ENCODE measurements around the gene STMN1.

DNA sequence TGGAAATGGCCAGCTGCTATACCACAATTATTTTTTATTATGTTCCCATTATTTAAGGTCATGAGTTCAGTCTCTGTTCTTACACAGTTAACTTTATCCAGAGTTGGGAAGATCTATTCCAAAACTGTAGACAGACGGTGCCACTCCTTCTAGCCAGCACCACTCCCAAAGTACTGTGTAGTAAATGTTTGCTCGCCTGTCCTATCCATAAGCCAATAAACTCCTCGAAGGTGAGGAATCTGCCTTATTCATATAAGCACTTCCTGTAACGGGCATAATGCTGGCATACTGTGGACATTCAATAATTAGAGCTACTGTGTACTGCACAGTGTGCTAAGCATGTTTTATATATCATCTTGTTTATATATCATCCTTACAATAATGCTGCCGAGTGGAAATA, 26.1 kb upstream of the STMN1 start:
- TF ChIP-seq POLR2AphosphoS5 (IDR thresholded peaks at IDR 0.05) (no peak), EP300 (IDR thresholded peaks at IDR 0.05) (no peak), POLR2A (IDR thresholded peaks at IDR 0.05) (no peak)
- TF ChIP-seq, protein P1, sequence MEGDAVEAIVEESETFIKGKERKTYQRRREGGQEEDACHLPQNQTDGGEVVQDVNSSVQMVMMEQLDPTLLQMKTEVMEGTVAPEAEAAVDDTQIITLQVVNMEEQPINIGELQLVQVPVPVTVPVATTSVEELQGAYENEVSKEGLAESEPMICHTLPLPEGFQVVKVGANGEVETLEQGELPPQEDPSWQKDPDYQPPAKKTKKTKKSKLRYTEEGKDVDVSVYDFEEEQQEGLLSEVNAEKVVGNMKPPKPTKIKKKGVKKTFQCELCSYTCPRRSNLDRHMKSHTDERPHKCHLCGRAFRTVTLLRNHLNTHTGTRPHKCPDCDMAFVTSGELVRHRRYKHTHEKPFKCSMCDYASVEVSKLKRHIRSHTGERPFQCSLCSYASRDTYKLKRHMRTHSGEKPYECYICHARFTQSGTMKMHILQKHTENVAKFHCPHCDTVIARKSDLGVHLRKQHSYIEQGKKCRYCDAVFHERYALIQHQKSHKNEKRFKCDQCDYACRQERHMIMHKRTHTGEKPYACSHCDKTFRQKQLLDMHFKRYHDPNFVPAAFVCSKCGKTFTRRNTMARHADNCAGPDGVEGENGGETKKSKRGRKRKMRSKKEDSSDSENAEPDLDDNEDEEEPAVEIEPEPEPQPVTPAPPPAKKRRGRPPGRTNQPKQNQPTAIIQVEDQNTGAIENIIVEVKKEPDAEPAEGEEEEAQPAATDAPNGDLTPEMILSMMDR (IDR thresholded peaks at IDR 0.05), result no peak
